H1 (cell line): ENCODE measurements around the gene WASHC4. TPM values are rescaled to one million over a fixed set of nuclear protein-coding genes. Genes with fewer than 3 reads are reported as not detected.

ENCODE experiments used
- CTCF ChIA-PET: fragments of 300-600 bp; sonication (Branson Sonifier 250); formaldehyde crosslinking; loops from one replicate; lab custom pipeline; 2021; ENCODE audit not compliant: partially characterized antibody; lab: Charles Lee
- POLR2A ChIA-PET: fragments of 300-600 bp; sonication (Branson Sonifier 250); formaldehyde crosslinking; loops from one replicate; lab custom pipeline; 2021; ENCODE audit warnings: inconsistent platforms; ENCODE audit not compliant: partially characterized antibody; lab: Charles Lee
- DNase-seq, 2 experiments: peaks; one replicate each; pipeline versions ENCODE4 v3.0.0 to v3.0.0-alpha.2; 2010 to 2022; ENCODE audit warnings: low spot score in 2 of 2, low read depth in 1 of 2, mixed read lengths in 1 of 2
- FAIRE-seq: peaks from 2 replicates; lab custom pipeline; 2011; peaks lifted over from hg19 to GRCh38; lab: Jason Lieb, UNC
- H2AFZ ChIP-seq: 2 replicates; pipeline ENCODE4 v1.8.1; 2012; ENCODE audit warnings: low read length, inconsistent platforms
- H2AK5ac ChIP-seq: 2 replicates; pipeline ENCODE4 v1.6.1; 2013; ENCODE audit warnings: low read depth, low read length
- H2BK120ac ChIP-seq: replicated peaks from 2 replicates; pipeline ENCODE3; 2013; ENCODE audit warnings: low read depth, low read length, inconsistent platforms
- H2BK12ac ChIP-seq: 2 replicates; pipeline ENCODE4 v1.6.1; 2013; ENCODE audit warnings: low read depth, low read length
- H2BK15ac ChIP-seq: 2 replicates; pipeline ENCODE4 v1.6.1; 2013; ENCODE audit warnings: low read length
- H2BK20ac ChIP-seq: 2 replicates; pipeline ENCODE4 v1.6.1; 2013; ENCODE audit warnings: low read length
- H2BK5ac ChIP-seq: 2 replicates; pipeline ENCODE4 v1.6.1; 2013; ENCODE audit warnings: low read depth, low read length
- H3K14ac ChIP-seq: 2 replicates; pipeline ENCODE4 v1.6.1; 2013; ENCODE audit warnings: inconsistent platforms; ENCODE audit not compliant: insufficient read length
- H3K18ac ChIP-seq: 2 replicates; pipeline ENCODE4 v1.6.1; 2013; ENCODE audit warnings: low read length; ENCODE audit errors: extremely low read depth
- H3K23ac ChIP-seq: 2 replicates; pipeline ENCODE4 v1.6.1; 2013; ENCODE audit warnings: inconsistent platforms; ENCODE audit not compliant: insufficient read length
- H3K23me2 ChIP-seq: 2 replicates; pipeline ENCODE4 v1.6.1; 2013; ENCODE audit warnings: low read depth, low read length
- H3K27ac ChIP-seq: 2 replicates; pipeline ENCODE4 v1.6.1; 2011; ENCODE audit warnings: low read depth, low read length, inconsistent platforms
- H3K27me3 ChIP-seq, 4 experiments: replicated peaks in 1 of 4; 1 replicate in 1 of 4; 2 replicates in 3 of 4; pipeline versions ENCODE4 v1.6.1 to v1.8.1; 2011 to 2013; ENCODE audit warnings: low read length in 3 of 4, mild to moderate bottlenecking in 3 of 4, inconsistent platforms in 2 of 4, mixed read lengths in 2 of 4, moderate library complexity in 1 of 4; ENCODE audit not compliant: control insufficient read depth in 3 of 4, insufficient read depth in 3 of 4; ENCODE audit errors: extremely low read depth in 1 of 4
- H3K36me3 ChIP-seq, 4 experiments: 2 replicates each; pipeline versions ENCODE4 v1.6.1 to v1.8.1; 2011 to 2013; ENCODE audit warnings: mild to moderate bottlenecking in 4 of 4, low read length in 3 of 4, moderate library complexity in 2 of 4, control low read depth in 1 of 4, inconsistent platforms in 1 of 4; ENCODE audit not compliant: insufficient read depth in 4 of 4, control insufficient read depth in 2 of 4
- H3K4ac ChIP-seq: replicated peaks from 2 replicates; pipeline ENCODE3; 2013; ENCODE audit warnings: low read length, low read depth, mixed read lengths, inconsistent platforms; ENCODE audit not compliant: insufficient read length
- H3K4me1 ChIP-seq, 4 experiments: replicated peaks in 1 of 4; 1 replicate in 1 of 4; 2 replicates in 3 of 4; pipeline versions ENCODE4 v1.6.1 to v1.8.1; 2011 to 2013; ENCODE audit warnings: low read length in 3 of 4, inconsistent platforms in 2 of 4, mixed read lengths in 1 of 4; ENCODE audit not compliant: insufficient read depth in 4 of 4, control insufficient read depth in 3 of 4
- H3K4me2 ChIP-seq, 2 experiments: 2 replicates each; pipeline versions ENCODE4 v1.6.1 to v1.8.1; 2011 to 2013; ENCODE audit warnings: low read depth in 2 of 2, low read length in 2 of 2, control low read depth in 1 of 2, inconsistent platforms in 1 of 2, mild to moderate bottlenecking in 1 of 2; ENCODE audit not compliant: insufficient read depth in 1 of 2
- H3K4me3 ChIP-seq, 4 experiments: fragments of 200-600, 300-600 bp in 1 of 4; sonication (generic), shearing (Covaris generic), sonication (Bioruptor Twin) in 1 of 4; 2 replicates each; pipeline versions ENCODE4 v1.5.1 to v1.8.1; 2011 to 2016; ENCODE audit warnings: low read length in 4 of 4, low read depth in 3 of 4, control low read depth in 2 of 4, inconsistent platforms in 2 of 4, mild to moderate bottlenecking in 2 of 4, mixed read lengths in 1 of 4, moderate library complexity in 1 of 4; ENCODE audit not compliant: insufficient read depth in 2 of 4; ENCODE audit errors: extremely low read depth in 1 of 4
- H3K56ac ChIP-seq: replicated peaks from 2 replicates; pipeline ENCODE3; 2013; ENCODE audit warnings: low read depth, mild to moderate bottlenecking, mixed read lengths, low read length, inconsistent platforms; ENCODE audit not compliant: insufficient read length
- H3K79me1 ChIP-seq: 2 replicates; pipeline ENCODE4 v1.6.1; 2013; ENCODE audit warnings: low read depth, low read length, control low read depth
- H3K79me2 ChIP-seq, 2 experiments: 2 replicates each; pipeline versions ENCODE4 v1.6.1 to v1.8.1; 2012 to 2013; ENCODE audit warnings: low read length in 2 of 2, mild to moderate bottlenecking in 2 of 2, inconsistent platforms in 1 of 2; ENCODE audit not compliant: insufficient read depth in 2 of 2, control insufficient read depth in 1 of 2
- H3K9ac ChIP-seq, 4 experiments: replicated peaks in 1 of 4; 1 replicate in 1 of 4; 2 replicates in 3 of 4; pipeline versions ENCODE4 v1.6.1 to v1.8.1; 2011 to 2013; ENCODE audit warnings: low read depth in 3 of 4, low read length in 3 of 4, control low read depth in 2 of 4, mild to moderate bottlenecking in 2 of 4, moderate library complexity in 2 of 4, inconsistent platforms in 1 of 4; ENCODE audit errors: extremely low read depth in 1 of 4
- H3K9me3 ChIP-seq, 2 experiments: 2 replicates each; pipeline versions ENCODE4 v1.6.1 to v1.8.1; 2012 to 2013; ENCODE audit warnings: mild to moderate bottlenecking in 2 of 2, moderate library complexity in 2 of 2, control low read depth in 1 of 2, inconsistent platforms in 1 of 2, low read depth in 1 of 2, low read length in 1 of 2, mixed read lengths in 1 of 2; ENCODE audit not compliant: insufficient read depth in 2 of 2
- H4K20me1 ChIP-seq, 2 experiments: replicated peaks in 1 of 2; 2 replicates each; pipeline versions ENCODE3 to v1.8.1; 2011 to 2013; ENCODE audit warnings: inconsistent platforms in 2 of 2, low read length in 2 of 2, mild to moderate bottlenecking in 1 of 2; ENCODE audit not compliant: insufficient read depth in 2 of 2, control insufficient read depth in 1 of 2
- H4K5ac ChIP-seq: 2 replicates; pipeline ENCODE4 v1.6.1; 2013; ENCODE audit warnings: low read length, low read depth, mixed read lengths, inconsistent platforms; ENCODE audit not compliant: insufficient read length
- H4K8ac ChIP-seq: 2 replicates; pipeline ENCODE4 v1.8.0; 2013; ENCODE audit warnings: mild to moderate bottlenecking, moderate library complexity, low read length, inconsistent platforms; ENCODE audit not compliant: insufficient read depth; ENCODE audit errors: extremely low read depth
- H4K91ac ChIP-seq: replicated peaks from 2 replicates; pipeline ENCODE3; 2013; ENCODE audit warnings: low read length, mixed read lengths, inconsistent platforms; ENCODE audit not compliant: insufficient read length
- BACH1 ChIP-seq: IDR thresholded peaks from 2 replicates; pipeline ENCODE4 v1.6.1; 2012; ENCODE audit warnings: low read length, improper control_type of control experiment
- CBX8 ChIP-seq: fragments of 300-800, 300-1000 bp; sonication (generic); IDR thresholded peaks from 2 replicates; pipeline ENCODE4 v1.7.1; 2016; ENCODE audit warnings: low read depth, low read length, borderline replicate concordance
- NANOG ChIP-seq: IDR thresholded peaks from 2 replicates; pipeline ENCODE4 v1.6.1; 2011; ENCODE audit warnings: low read length, low read depth, mild to moderate bottlenecking, inconsistent platforms; ENCODE audit not compliant: insufficient read depth, poor library complexity, severe bottlenecking
- RNF2 ChIP-seq: fragments of 200-900, 300-1000 bp; sonication (generic); IDR thresholded peaks from 2 replicates; pipeline ENCODE4 v1.7.1; 2016; ENCODE audit warnings: borderline replicate concordance, low read depth, mild to moderate bottlenecking, antibody characterized with exemption, low read length; ENCODE audit not compliant: poor library complexity, severe bottlenecking; ENCODE audit errors: missing control alignments
- SAP30 ChIP-seq: fragments of 300-600 bp; sonication (generic); IDR thresholded peaks from 2 replicates; pipeline ENCODE4 v1.7.1; 2012; ENCODE audit warnings: low read length, moderate library complexity, mild to moderate bottlenecking, inconsistent platforms; ENCODE audit not compliant: insufficient read depth, insufficient replicate concordance
- USF2 ChIP-seq: IDR thresholded peaks from 2 replicates; pipeline ENCODE4 v1.6.1; 2011; ENCODE audit warnings: low read length, improper control_type of control experiment
- YY1 ChIP-seq: IDR thresholded peaks from 2 replicates; pipeline ENCODE4 v1.6.1; 2011; ENCODE audit warnings: low read depth, mild to moderate bottlenecking, low read length
- WGBS, 2 experiments: shearing (Covaris generic) in 1 of 2; methylation state at CpG; one replicate each; pipeline versions ENCODE4 v1.1.6 to v1.1.7; 2013 to 2015; ENCODE audit warnings: low lambda C conversion rate in 2 of 2, mixed read lengths in 2 of 2, inconsistent platforms in 1 of 2, low coverage in 1 of 2, missing lambda C conversion rate in 1 of 2; ENCODE audit not compliant: insufficient replicate concordance in 2 of 2, insufficient coverage in 1 of 2, insufficient read length in 1 of 2; ENCODE audit errors: extremely low coverage in 1 of 2, missing lambda C conversion rate in 1 of 2; 5-methylcytosine and 5-hydroxymethylcytosine counted together
- polyA plus RNA-seq, 7 experiments: library from polyadenylated mRNA; depleted of rRNA in 3 of 7; stranded (reverse) in 5 of 7; unstranded in 2 of 7; fragments of >200 nt in 5 of 7; fragments of 200-250 nt in 2 of 7; gene quantifications; 1 replicate in 5 of 7; 2 replicates in 1 of 7; 4 replicates in 1 of 7; pipeline versions ENCODE4 v1.2.1 to v1.2.3, GENCODE V29; 2011 to 2013; ENCODE audit warnings: missing spikeins in 2 of 7, mixed read lengths in 2 of 7
- total RNA-seq: library from RNA; stranded (reverse); fragmentation: NEBNext Ultra II Directional; extraction: Animal tissue kit (Norgen Biotek cat#: 25700); gene quantifications from 2 replicates; pipeline ENCODE4 v1.2.1, GENCODE V29; 2021

WASHC4 gene
- total and polyA plus RNA-seq, 2 of the 8 experiments (the other 6 are each of a cell fraction or from before 2014, with no cell fraction given), result 13.0 to 38.5 TPM

DNA sequence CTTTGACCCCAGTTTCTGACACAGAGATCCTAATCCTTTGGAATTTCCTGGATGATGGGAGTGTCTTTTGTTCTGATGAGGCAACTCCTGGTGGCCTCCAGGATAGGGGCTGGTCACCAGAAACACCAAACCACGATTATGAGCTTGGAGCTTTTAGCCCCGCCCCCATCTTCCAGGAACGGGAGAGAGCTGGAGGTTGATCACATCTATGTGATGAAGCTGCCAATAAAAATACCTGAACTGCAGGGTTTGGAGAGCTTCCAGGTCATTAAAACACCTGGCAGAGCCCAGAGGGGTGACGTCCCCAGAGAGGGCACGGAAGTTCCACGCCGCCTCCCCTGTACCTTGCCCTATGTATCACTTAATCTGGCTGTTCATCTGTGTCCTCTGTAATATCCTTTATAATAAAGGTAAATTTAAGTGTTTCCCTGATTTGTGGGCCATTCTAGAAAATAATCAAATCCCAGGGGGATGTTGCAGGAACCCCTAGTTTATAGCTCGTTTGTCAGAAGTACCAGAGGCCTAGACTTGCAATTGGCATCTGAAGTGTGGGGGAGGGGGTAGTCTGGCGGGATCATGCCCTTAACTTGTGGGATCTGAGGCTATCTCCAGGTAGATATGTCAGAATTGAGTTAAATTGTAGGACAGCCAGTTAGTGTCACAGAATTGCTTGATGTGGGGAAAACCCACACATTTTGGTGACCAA, 107.3 kb downstream of the WASHC4 start:
- Histone ChIP-seq H3K79me1 (no peaks in the 10 kb centered on the region), H2BK20ac (no peak overlapping the region), H3K56ac (no peak overlapping the region), H3K4ac (no peak overlapping the region), H3K9me3 (no peaks in the 10 kb centered on the region)
- no peak for TF ChIP-seq YY1
- no peak for TF ChIP-seq USF2
- no peak for TF ChIP-seq SAP30
- TF ChIP-seq NANOG, result no peak
- no peak for TF ChIP-seq CBX8
- no peak for TF ChIP-seq BACH1
- no peak for TF ChIP-seq RNF2
- TF ChIP-seq, all 59 proteins: peak for 0
- no peak overlapping the region for H3K14ac ChIP-seq
- H4K20me1 ChIP-seq, result no peaks in the 10 kb centered on the region
- DNase-seq, result no peak
- no peak overlapping the region for H4K8ac ChIP-seq
- no peak overlapping the region for H2BK12ac ChIP-seq
- no peak overlapping the region for H2BK5ac ChIP-seq
- ChIA-PET CTCF (interaction anchor here (0.7 to 1.3 kb wide), 3 partner anchors 10 to 170 kb away, joined by 3 read pairs; no protein-coding TSS in a partner anchor), POLR2A (interaction anchor here (1.3 kb wide), 1 partner anchor 9 kb away, joined by 3 read pairs; no protein-coding TSS in a partner anchor)
- no peak overlapping the region for H3K18ac ChIP-seq
- no peak overlapping the region for H2AK5ac ChIP-seq
- no peak overlapping the region for H2BK15ac ChIP-seq
- no peaks in the 10 kb centered on the region for H3K4me1 ChIP-seq
- H4K5ac ChIP-seq, result no peak overlapping the region
- no peak overlapping the region for H3K9ac ChIP-seq
- H3K27me3 ChIP-seq, result no peaks in the 10 kb centered on the region
- H3K23me2 ChIP-seq, result no peaks in the 10 kb centered on the region
- peaks cover 0 to 9% (median 0%) of the 10 kb centered on the region in 4 experiments; a peak in 4 of 8 replicates for H3K36me3 ChIP-seq
- H3K23ac ChIP-seq, result no peak overlapping the region
- H3K79me2 ChIP-seq, result no peaks in the 10 kb centered on the region
- WGBS, 2 experiments, result 84% methylated on average over 9 of the region's 9 CpGs; no CpG with 5 or more reads in 1 of the 2 experiments
- FAIRE-seq, result no peak
- no peak overlapping the region for H4K91ac ChIP-seq
- H3K4me3 ChIP-seq, result no peak overlapping the region
- H2BK120ac ChIP-seq, result no peak overlapping the region
- no peak overlapping the region for H3K27ac ChIP-seq
- no peak overlapping the region for H3K4me2 ChIP-seq
- no peak overlapping the region for H2AFZ ChIP-seq
